Spleen (tissue), 7 donors: ENCODE measurements around the gene MLH3.

ENCODE experiments used
- CTCF ChIP-seq, 11 experiments: fragments of 200-600 bp in 7 of 11; fragments of 450-650 bp in 4 of 11; sonication (generic) in 4 of 11; IDR thresholded peaks in 8 of 11; conservative IDR thresholded peaks in 3 of 11; 1 replicate in 7 of 11; 2 replicates in 4 of 11; pipeline versions ENCODE4 v1.4.0 to v1.8.0; 2016 to 2021; ENCODE audit warnings: antibody characterized with exemption in 11 of 11, inconsistent platforms in 4 of 11, mild to moderate bottlenecking in 1 of 11
- POLR2A ChIP-seq, 3 donors: fragments of 450-650 bp; IDR thresholded peaks; one replicate each; pipeline ENCODE4 v1.5.1; 2017; ENCODE audit warnings: antibody characterized with exemption in 3 of 3, mild to moderate bottlenecking in 1 of 3
- donor health status: DM: no; HTN: no; CAD: no; lungs with moderate emphysema.
- donor health status: DM: no; HTN: no; CAD: no.
- donor health status: DM: no; HTN: no; CAD: no.

- no peak for TF ChIP-seq CTCF (IDR thresholded peaks at IDR 0.05 in 8 of 11, conservative IDR thresholded peaks at IDR 0.05 in 3 of 11)
- TF ChIP-seq POLR2A (IDR thresholded peaks at IDR 0.05): no peak
These were observed 21.1 kb downstream of the MLH3 start for GRCh38 chr14:75030147-75030546.
